Astrocyte (in vitro differentiated cells and primary cell): ENCODE measurements around the gene PTK7.

Experiments used
- EZH2 ChIP-seq: IDR thresholded peaks from 2 replicates; pipeline ENCODE4 v1.6.1; 2012; ENCODE audit warnings: mild to moderate bottlenecking, low read length, inconsistent platforms; ENCODE audit not compliant: insufficient read depth
- TF ChIP-seq, protein P1 (sequence below): IDR thresholded peaks from 2 replicates; pipeline ENCODE4 v1.5.1; 2011; ENCODE audit warnings: low read depth, mild to moderate bottlenecking, inconsistent platforms, low read length, moderate library complexity; ENCODE audit not compliant: insufficient read depth

DNA sequence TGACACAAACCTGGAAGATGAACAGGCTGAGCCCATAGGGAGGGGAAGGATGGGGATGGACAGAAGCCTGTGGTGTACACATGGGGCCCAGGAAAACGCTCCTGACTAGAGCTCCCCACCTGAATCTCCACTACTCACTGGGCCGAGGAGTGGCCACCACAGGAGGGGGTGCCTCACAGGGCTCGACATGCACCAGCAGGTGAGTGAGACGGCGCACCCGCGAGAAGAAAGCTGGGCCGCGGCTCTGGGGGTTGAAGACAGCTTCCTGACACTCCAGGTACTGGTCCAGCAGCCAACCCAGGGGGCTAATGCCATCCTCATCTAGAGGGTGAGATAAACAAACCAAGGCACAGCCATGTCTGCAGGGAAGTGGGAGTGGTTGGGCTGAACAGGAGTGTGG is 32.8 kb upstream of the PTK7 start:
- TF ChIP-seq, protein P1, sequence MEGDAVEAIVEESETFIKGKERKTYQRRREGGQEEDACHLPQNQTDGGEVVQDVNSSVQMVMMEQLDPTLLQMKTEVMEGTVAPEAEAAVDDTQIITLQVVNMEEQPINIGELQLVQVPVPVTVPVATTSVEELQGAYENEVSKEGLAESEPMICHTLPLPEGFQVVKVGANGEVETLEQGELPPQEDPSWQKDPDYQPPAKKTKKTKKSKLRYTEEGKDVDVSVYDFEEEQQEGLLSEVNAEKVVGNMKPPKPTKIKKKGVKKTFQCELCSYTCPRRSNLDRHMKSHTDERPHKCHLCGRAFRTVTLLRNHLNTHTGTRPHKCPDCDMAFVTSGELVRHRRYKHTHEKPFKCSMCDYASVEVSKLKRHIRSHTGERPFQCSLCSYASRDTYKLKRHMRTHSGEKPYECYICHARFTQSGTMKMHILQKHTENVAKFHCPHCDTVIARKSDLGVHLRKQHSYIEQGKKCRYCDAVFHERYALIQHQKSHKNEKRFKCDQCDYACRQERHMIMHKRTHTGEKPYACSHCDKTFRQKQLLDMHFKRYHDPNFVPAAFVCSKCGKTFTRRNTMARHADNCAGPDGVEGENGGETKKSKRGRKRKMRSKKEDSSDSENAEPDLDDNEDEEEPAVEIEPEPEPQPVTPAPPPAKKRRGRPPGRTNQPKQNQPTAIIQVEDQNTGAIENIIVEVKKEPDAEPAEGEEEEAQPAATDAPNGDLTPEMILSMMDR, result no peak
- TF ChIP-seq EZH2, result no peak
